ENCODE data around the gene LCN12.
A peak's percentile ranks its signal among the peaks of the same experiment; 100 is the strongest.

Gene LCN12

DNA sequence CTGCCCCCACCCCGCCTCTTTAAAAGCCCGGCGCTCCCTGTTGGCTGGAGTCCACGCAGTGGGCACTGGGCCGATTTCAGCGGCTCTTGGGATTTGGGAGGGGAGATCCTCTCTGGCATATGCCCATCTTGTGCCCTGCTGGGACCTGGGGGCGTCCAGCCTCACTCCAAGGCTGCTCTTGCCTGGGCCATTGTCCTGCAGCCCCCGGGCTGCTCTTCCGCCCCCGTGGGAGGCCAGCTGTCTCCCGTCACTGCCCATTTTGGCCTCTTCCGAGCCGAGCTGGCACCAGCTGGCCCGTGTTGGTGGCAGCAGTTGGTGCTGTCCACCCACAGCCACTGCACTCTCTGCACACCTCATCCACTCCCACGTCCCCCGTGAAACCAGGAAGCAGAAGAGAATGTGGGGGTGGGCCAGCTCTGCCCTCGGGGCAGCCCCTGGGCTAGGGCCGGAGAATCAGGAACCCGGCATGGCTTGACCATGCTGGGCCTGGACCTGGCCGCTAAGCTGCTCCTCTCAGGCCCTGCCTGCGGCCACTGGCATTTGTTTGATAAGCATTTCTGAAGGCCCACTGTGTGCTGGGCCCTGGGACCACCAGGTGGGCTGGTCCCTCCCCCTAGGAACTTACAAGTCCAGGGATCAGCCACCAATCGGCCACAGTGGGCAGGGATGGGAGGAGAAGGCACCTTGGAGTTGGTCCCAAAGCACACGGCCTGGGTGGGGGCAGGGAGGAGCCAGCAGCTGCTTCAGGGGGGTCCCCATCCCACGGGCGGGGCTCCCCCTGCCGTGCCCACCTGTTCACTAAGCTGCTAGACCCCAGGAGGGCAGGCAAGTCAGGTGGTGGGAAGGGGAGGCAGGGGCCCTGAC is 4.8 kb upstream of the LCN12 start:
- TF ChIP-seq TAF1 (IDR thresholded peaks at IDR 0.05; ENCODE audit: low read depth) (no peak), FOXM1 (IDR thresholded peaks at IDR 0.05; ENCODE audit: borderline replicate concordance, low read depth) (no peak), NFIC (IDR thresholded peaks at IDR 0.05) (no peak), EP300 (IDR thresholded peaks at IDR 0.05; ENCODE audit: borderline replicate concordance) (no peak), YY1 (IDR thresholded peaks at IDR 0.05; ENCODE audit: low read depth) (no peak), CEBPB (IDR thresholded peaks at IDR 0.05) (no peak), EGR1 (IDR thresholded peaks at IDR 0.05) (no peak), CREB1 (IDR thresholded peaks at IDR 0.05; ENCODE audit: low read depth) (no peak), REST (IDR thresholded peaks at IDR 0.05; ENCODE audit: low read depth) (no peak)
- TF ChIP-seq, protein P1, sequence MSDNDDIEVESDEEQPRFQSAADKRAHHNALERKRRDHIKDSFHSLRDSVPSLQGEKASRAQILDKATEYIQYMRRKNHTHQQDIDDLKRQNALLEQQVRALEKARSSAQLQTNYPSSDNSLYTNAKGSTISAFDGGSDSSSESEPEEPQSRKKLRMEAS (IDR thresholded peaks at IDR 0.05) = no peak

GRCh38 chr9:136947955-136948510 is 4.0 kb upstream of the LCN12 start:
- TF ChIP-seq TCF12 (IDR thresholded peaks at IDR 0.05; ENCODE audit: low read depth) = no peak
- TF ChIP-seq CEBPB (IDR thresholded peaks at IDR 0.05) = no peak
- no peak for TF ChIP-seq FOXM1 (IDR thresholded peaks at IDR 0.05; ENCODE audit: borderline replicate concordance, low read depth)
- peak; percentile 79 for TF ChIP-seq ZBTB7A (IDR thresholded peaks at IDR 0.05; ENCODE audit: low read depth)
- TF ChIP-seq YY1 (IDR thresholded peaks at IDR 0.05; ENCODE audit: low read depth) = no peak
- no peak for TF ChIP-seq NFIC (IDR thresholded peaks at IDR 0.05)
- no peak for TF ChIP-seq EGR1 (IDR thresholded peaks at IDR 0.05)
- TF ChIP-seq RAD21 (IDR thresholded peaks at IDR 0.05; ENCODE audit: low read depth) = peak; percentile 82
- peak; percentile 53 for TF ChIP-seq TEAD4 (IDR thresholded peaks at IDR 0.05)
- no peak for TF ChIP-seq REST (IDR thresholded peaks at IDR 0.05; ENCODE audit: low read depth)
- TF ChIP-seq TAF1 (IDR thresholded peaks at IDR 0.05; ENCODE audit: low read depth) = no peak
- TF ChIP-seq, protein P1 (IDR thresholded peaks at IDR 0.05) = no peak
- no peak for TF ChIP-seq EP300 (IDR thresholded peaks at IDR 0.05; ENCODE audit: borderline replicate concordance)
- TF ChIP-seq CREB1 (IDR thresholded peaks at IDR 0.05; ENCODE audit: low read depth) = no peak

- no peak; the same call in 1 of the 2 replicates for TF ChIP-seq ZBTB7A (IDR thresholded peaks at IDR 0.05; ENCODE audit: low read depth)
- no peak for TF ChIP-seq FOXM1 (IDR thresholded peaks at IDR 0.05; ENCODE audit: borderline replicate concordance, low read depth)
- no peak for TF ChIP-seq USF1 (IDR thresholded peaks at IDR 0.05)
- no peak for TF ChIP-seq CREB1 (IDR thresholded peaks at IDR 0.05; ENCODE audit: low read depth)
- no peak for TF ChIP-seq TCF12 (IDR thresholded peaks at IDR 0.05; ENCODE audit: low read depth)
- TF ChIP-seq, protein P1 (IDR thresholded peaks at IDR 0.05) = no peak
- no peak for TF ChIP-seq NFIC (IDR thresholded peaks at IDR 0.05)
- no peak for TF ChIP-seq YY1 (IDR thresholded peaks at IDR 0.05; ENCODE audit: low read depth)
- no peak for TF ChIP-seq EP300 (IDR thresholded peaks at IDR 0.05; ENCODE audit: borderline replicate concordance)
- TF ChIP-seq REST (IDR thresholded peaks at IDR 0.05; ENCODE audit: low read depth) = no peak
- TF ChIP-seq EGR1 (IDR thresholded peaks at IDR 0.05) = no peak
- no peak for TF ChIP-seq CEBPB (IDR thresholded peaks at IDR 0.05)
- TF ChIP-seq RAD21 (IDR thresholded peaks at IDR 0.05; ENCODE audit: low read depth) = no peak
- no peak for TF ChIP-seq TAF1 (IDR thresholded peaks at IDR 0.05; ENCODE audit: low read depth)
- TF ChIP-seq TEAD4 (IDR thresholded peaks at IDR 0.05) = no peak
These were observed 2.7 kb upstream of the LCN12 start for GRCh38 chr9:136949239-136949816.

Data from Ishikawa (cell line).